SK-N-SH (cell line): ENCODE data around the gene FBXO36.

Experiments used
- ELF1 ChIP-seq: IDR thresholded peaks from 2 replicates; pipeline ENCODE4 v1.4.0; 2012
- EZH2phosphoT487 ChIP-seq: fragments of 200-600 bp; sonication (generic); IDR thresholded peaks from 2 replicates; pipeline ENCODE4 v1.6.1; 2017; ENCODE audit warnings: low read depth, mixed run types, mild to moderate bottlenecking, antibody characterized with exemption, moderate library complexity, borderline replicate concordance
- POLR2AphosphoS5 ChIP-seq: IDR thresholded peaks from 2 replicates; pipeline ENCODE4 v1.6.1; 2012; ENCODE audit warnings: low read depth, low read length
- TF ChIP-seq, protein P1 (sequence below): fragments of 150-350 bp; IDR thresholded peaks from 2 replicates; pipeline ENCODE4 v1.6.1; 2017; ENCODE audit warnings: antibody characterized with exemption, low read length, low read depth, borderline replicate concordance
- TF ChIP-seq, protein P2 (sequence below): fragments of 200-600 bp; sonication (generic); IDR thresholded peaks from 2 replicates; pipeline ENCODE4 v1.6.1; 2017; ENCODE audit warnings: antibody characterized with exemption, mild to moderate bottlenecking, moderate library complexity
- TF ChIP-seq, protein P3 (sequence below): IDR thresholded peaks from 2 replicates; pipeline ENCODE4 v1.6.1; 2012; ENCODE audit warnings: mild to moderate bottlenecking, low read depth, low read length, moderate library complexity

DNA sequence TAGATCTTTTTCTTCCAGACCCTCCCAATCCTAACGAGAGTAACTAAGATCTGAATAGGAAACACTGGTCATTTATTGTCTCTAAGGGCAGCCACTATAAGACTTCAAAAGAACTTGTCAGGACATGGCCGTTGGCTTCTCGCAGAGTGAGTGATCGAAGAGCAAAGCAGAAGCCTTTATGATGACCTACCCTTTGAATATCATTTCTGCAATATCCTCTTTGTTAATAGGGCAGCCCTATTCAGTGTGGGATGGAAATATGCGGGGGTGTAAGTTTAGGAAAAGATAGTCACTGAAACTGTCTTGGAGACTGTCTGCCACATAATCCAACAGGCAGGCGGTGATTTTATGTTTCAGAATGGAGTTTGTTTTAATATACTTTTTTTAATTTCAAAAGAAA, 70.9 kb downstream of the FBXO36 start:
- TF ChIP-seq, protein P1, sequence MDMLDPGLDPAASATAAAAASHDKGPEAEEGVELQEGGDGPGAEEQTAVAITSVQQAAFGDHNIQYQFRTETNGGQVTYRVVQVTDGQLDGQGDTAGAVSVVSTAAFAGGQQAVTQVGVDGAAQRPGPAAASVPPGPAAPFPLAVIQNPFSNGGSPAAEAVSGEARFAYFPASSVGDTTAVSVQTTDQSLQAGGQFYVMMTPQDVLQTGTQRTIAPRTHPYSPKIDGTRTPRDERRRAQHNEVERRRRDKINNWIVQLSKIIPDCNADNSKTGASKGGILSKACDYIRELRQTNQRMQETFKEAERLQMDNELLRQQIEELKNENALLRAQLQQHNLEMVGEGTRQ = no peak
- TF ChIP-seq, protein P2, sequence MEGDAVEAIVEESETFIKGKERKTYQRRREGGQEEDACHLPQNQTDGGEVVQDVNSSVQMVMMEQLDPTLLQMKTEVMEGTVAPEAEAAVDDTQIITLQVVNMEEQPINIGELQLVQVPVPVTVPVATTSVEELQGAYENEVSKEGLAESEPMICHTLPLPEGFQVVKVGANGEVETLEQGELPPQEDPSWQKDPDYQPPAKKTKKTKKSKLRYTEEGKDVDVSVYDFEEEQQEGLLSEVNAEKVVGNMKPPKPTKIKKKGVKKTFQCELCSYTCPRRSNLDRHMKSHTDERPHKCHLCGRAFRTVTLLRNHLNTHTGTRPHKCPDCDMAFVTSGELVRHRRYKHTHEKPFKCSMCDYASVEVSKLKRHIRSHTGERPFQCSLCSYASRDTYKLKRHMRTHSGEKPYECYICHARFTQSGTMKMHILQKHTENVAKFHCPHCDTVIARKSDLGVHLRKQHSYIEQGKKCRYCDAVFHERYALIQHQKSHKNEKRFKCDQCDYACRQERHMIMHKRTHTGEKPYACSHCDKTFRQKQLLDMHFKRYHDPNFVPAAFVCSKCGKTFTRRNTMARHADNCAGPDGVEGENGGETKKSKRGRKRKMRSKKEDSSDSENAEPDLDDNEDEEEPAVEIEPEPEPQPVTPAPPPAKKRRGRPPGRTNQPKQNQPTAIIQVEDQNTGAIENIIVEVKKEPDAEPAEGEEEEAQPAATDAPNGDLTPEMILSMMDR = no peak
- TF ChIP-seq POLR2AphosphoS5 = no peak
- no peak for TF ChIP-seq ELF1
- no peak for TF ChIP-seq EZH2phosphoT487
- TF ChIP-seq, protein P3, sequence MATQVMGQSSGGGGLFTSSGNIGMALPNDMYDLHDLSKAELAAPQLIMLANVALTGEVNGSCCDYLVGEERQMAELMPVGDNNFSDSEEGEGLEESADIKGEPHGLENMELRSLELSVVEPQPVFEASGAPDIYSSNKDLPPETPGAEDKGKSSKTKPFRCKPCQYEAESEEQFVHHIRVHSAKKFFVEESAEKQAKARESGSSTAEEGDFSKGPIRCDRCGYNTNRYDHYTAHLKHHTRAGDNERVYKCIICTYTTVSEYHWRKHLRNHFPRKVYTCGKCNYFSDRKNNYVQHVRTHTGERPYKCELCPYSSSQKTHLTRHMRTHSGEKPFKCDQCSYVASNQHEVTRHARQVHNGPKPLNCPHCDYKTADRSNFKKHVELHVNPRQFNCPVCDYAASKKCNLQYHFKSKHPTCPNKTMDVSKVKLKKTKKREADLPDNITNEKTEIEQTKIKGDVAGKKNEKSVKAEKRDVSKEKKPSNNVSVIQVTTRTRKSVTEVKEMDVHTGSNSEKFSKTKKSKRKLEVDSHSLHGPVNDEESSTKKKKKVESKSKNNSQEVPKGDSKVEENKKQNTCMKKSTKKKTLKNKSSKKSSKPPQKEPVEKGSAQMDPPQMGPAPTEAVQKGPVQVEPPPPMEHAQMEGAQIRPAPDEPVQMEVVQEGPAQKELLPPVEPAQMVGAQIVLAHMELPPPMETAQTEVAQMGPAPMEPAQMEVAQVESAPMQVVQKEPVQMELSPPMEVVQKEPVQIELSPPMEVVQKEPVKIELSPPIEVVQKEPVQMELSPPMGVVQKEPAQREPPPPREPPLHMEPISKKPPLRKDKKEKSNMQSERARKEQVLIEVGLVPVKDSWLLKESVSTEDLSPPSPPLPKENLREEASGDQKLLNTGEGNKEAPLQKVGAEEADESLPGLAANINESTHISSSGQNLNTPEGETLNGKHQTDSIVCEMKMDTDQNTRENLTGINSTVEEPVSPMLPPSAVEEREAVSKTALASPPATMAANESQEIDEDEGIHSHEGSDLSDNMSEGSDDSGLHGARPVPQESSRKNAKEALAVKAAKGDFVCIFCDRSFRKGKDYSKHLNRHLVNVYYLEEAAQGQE = no peak
